Measurements from ENCODE around the gene BACE2. TPM values are rescaled to one million over a fixed set of nuclear protein-coding genes. Genes with fewer than 3 reads are reported as not detected.
A peak's percentile ranks its signal among the peaks of the same experiment; 100 is the strongest.
"Not testable (repeated sequence)": the region's sequence is repeated elsewhere in the genome, so short reads cannot be mapped to it uniquely, and the experiment has no call there.

Gene BACE2
- total RNA-seq, 1 experiment from 2014 or later: 33.8 TPM

GRCh38 chr21:41282412-41282811 lies 114.5 kb downstream of the BACE2 start:
- in situ Hi-C loops (cut with HindIII; ENCODE audit: low pct_unique_long_range_greater_than_20kb, low sequenced_read_pairs): no loop called here
- no peak for DNase-seq (ENCODE audit: low read depth)

GRCh38 chr21:41283211-41283818 lies 115.4 kb downstream of the BACE2 start:
- in situ Hi-C loops (cut with HindIII; ENCODE audit: low pct_unique_long_range_greater_than_20kb, low sequenced_read_pairs): no loop called here
- peak; percentile 55 for DNase-seq (ENCODE audit: low read depth)

- in situ Hi-C loops (cut with HindIII; ENCODE audit: low pct_unique_long_range_greater_than_20kb, low sequenced_read_pairs): no loop called here
- no peak for DNase-seq (ENCODE audit: low read depth)
Observed at GRCh38 chr21:41289431-41289830, 121.5 kb downstream of the BACE2 start.

GRCh38 chr21:41290106-41290799 lies 122.3 kb downstream of the BACE2 start:
- DNase-seq (ENCODE audit: low read depth): no peak
- in situ Hi-C loops (cut with HindIII; ENCODE audit: low pct_unique_long_range_greater_than_20kb, low sequenced_read_pairs): no loop called here

GRCh38 chr21:41294548-41295231 lies 126.7 kb downstream of the BACE2 start:
- in situ Hi-C loops (cut with HindIII; ENCODE audit: low pct_unique_long_range_greater_than_20kb, low sequenced_read_pairs): no loop called here

GRCh38 chr21:41295721-41296254 lies 127.8 kb downstream of the BACE2 start:
- DNase-seq (ENCODE audit: low read depth): no peak
- in situ Hi-C loops (cut with HindIII; ENCODE audit: low pct_unique_long_range_greater_than_20kb, low sequenced_read_pairs): no loop called here

More at GRCh38 chr21:41294548-41295231, 126.7 kb downstream of the BACE2 start:
- no peak for DNase-seq (ENCODE audit: low read depth)

- in situ Hi-C loops (cut with HindIII; ENCODE audit: low pct_unique_long_range_greater_than_20kb, low sequenced_read_pairs): no loop called here
- peak; percentile 21 for DNase-seq (ENCODE audit: low read depth)
Observed at GRCh38 chr21:41302976-41303375, 135.0 kb downstream of the BACE2 start.

GRCh38 chr21:41304068-41304720 lies 136.2 kb downstream of the BACE2 start:
- DNase-seq (ENCODE audit: low read depth): no peak
- in situ Hi-C loops (cut with HindIII; ENCODE audit: low pct_unique_long_range_greater_than_20kb, low sequenced_read_pairs): no loop called here

GRCh38 chr21:41307219-41307618 lies 139.3 kb downstream of the BACE2 start:
- DNase-seq (ENCODE audit: low read depth): no peak
- in situ Hi-C loops (cut with HindIII; ENCODE audit: low pct_unique_long_range_greater_than_20kb, low sequenced_read_pairs): no loop called here

GRCh38 chr21:41313285-41314164 lies 145.6 kb downstream of the BACE2 start:
- in situ Hi-C loops (cut with HindIII; ENCODE audit: low pct_unique_long_range_greater_than_20kb, low sequenced_read_pairs); DNase-seq (ENCODE audit: low read depth): not testable (repeated sequence)

GRCh38 chr21:41315726-41316125 lies 147.8 kb downstream of the BACE2 start:
- in situ Hi-C loops (cut with HindIII; ENCODE audit: low pct_unique_long_range_greater_than_20kb, low sequenced_read_pairs): no loop called here
- DNase-seq (ENCODE audit: low read depth): no peak

- in situ Hi-C loops (cut with HindIII; ENCODE audit: low pct_unique_long_range_greater_than_20kb, low sequenced_read_pairs): no loop called here
- DNase-seq (ENCODE audit: low read depth): no peak
Observed at GRCh38 chr21:41316200-41317062, 148.5 kb downstream of the BACE2 start, which contains the start of gene FAM3B. FAM3B (plus strand) TSS chr21:41316801; CDS start chr21:41316880, 79 bp downstream.

GRCh38 chr21:41317063-41317392 lies 149.1 kb downstream of the BACE2 start:
- no peak for DNase-seq (ENCODE audit: low read depth)
- in situ Hi-C loops (cut with HindIII; ENCODE audit: low pct_unique_long_range_greater_than_20kb, low sequenced_read_pairs): no loop called here

- in situ Hi-C loops (cut with HindIII; ENCODE audit: low pct_unique_long_range_greater_than_20kb, low sequenced_read_pairs): no loop called here
- no peak for DNase-seq (ENCODE audit: low read depth)
Observed at GRCh38 chr21:41317458-41317857, 149.5 kb downstream of the BACE2 start.

- DNase-seq (ENCODE audit: low read depth): no peak
- in situ Hi-C loops (cut with HindIII; ENCODE audit: low pct_unique_long_range_greater_than_20kb, low sequenced_read_pairs): no loop called here
Observed at GRCh38 chr21:41318218-41318617, 150.3 kb downstream of the BACE2 start.

- in situ Hi-C loops (cut with HindIII; ENCODE audit: low pct_unique_long_range_greater_than_20kb, low sequenced_read_pairs): no loop called here
- no peak for DNase-seq (ENCODE audit: low read depth)
Observed at GRCh38 chr21:41319273-41319672, 151.3 kb downstream of the BACE2 start.

All from Caki2 (cell line).